ENCODE measurements around the gene PNP. TPM values are rescaled to one million over a fixed set of nuclear protein-coding genes. Genes with fewer than 3 reads are reported as not detected.

The PNP gene
- total and polyA plus RNA-seq, 2 of the 8 experiments (the other 6 are each of a cell fraction or from before 2014, with no cell fraction given), result 108 to 130 TPM

DNA sequence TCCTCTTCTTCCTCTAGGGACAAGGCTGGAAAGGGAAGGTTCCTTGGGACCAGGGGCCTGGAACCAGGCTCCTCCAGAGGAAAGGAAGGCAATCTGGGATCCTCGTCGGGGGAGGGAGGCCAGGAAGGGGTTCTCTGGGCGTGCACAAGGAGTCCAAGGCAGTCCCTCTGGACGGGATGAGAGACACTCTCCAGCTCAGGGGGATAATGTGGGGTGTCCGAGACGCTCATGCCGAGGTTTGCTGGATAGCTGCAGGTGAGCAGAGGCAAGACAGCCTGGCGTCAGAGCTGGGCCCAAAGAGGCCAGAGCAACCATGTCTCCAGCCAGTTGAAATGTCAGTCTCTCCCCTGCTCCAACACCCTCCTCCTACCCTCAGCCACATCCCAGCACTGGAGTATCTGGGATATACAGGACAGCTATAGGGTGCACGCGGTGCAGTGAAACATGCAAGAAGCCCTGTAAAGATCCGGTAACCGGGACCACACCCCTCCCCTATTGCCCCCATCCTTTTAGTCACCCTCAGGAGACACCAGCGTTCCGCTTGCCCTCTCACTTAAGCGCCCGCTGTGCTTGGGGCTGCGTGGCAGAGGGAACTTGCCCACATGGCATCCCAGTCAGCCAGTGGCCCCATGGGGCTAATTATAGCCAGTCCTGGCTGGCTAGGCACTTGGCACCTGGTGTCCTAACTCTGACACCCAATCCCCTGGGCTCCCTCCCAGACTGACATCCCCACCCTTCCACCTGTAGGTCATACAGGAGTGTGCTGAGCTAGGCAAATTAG, 33.4 kb upstream of the PNP start, which contains the start of gene KLHL33:
Gene KLHL33 (minus strand): TSS at position 585 of the 781 bp plus-strand sequence. CDS start 355 bp downstream, at position 230.
- Histone ChIP-seq H3K4me1 (replicated peaks in 1 of 4; ENCODE audit: control insufficient read depth in 3 of 4, insufficient read depth in 4 of 4, low read length in 3 of 4) (peaks cover 4 to 10% (median 9%) of the 10 kb centered on the region in 4 experiments; a peak in 6 of 7 replicates), H3K23ac (ENCODE audit: insufficient read length) (no peak within 1 kb of the TSS), H3K4me2 (ENCODE audit: insufficient read depth in 1 of 2, low read depth in 2 of 2, low read length in 2 of 2) (peak within 1 kb of the TSS; percentile 36 to 70), H3K18ac (ENCODE audit: extremely low read depth, low read length) (no peak within 1 kb of the TSS), H2AK5ac (ENCODE audit: low read depth, low read length) (no peak within 1 kb of the TSS), H2BK15ac (ENCODE audit: low read length) (peak within 1 kb of the TSS; percentile 77; the same call in 1 of the 2 replicates), H3K27ac (ENCODE audit: low read depth, low read length) (no peak within 1 kb of the TSS), H3K79me1 (ENCODE audit: low read depth, low read length) (no peaks in the 10 kb centered on the region), H2BK20ac (ENCODE audit: low read length) (no peak within 1 kb of the TSS), H2BK5ac (ENCODE audit: low read depth, low read length) (no peak within 1 kb of the TSS), H3K9ac (replicated peaks in 1 of 4; ENCODE audit: extremely low read depth in 1 of 4, low read depth in 3 of 4, low read length in 3 of 4) (0 out of 7 replicates have a peak within 1 kb of the TSS, but pooled peaks of 1 of the 4 experiments have one; percentile 10), H4K5ac (ENCODE audit: insufficient read length, low read depth, low read length) (no peak within 1 kb of the TSS), H3K4ac (replicated peaks; ENCODE audit: insufficient read length, low read depth, low read length) (peak within 1 kb of the TSS; percentile 69), H3K14ac (ENCODE audit: insufficient read length) (no peak within 1 kb of the TSS), H3K9me3 (ENCODE audit: insufficient read depth in 2 of 2, low read depth in 1 of 2, low read length in 1 of 2) (no peaks in the 10 kb centered on the region), H3K4me3 (ENCODE audit: extremely low read depth in 1 of 4, insufficient read depth in 2 of 4, low read depth in 3 of 4, low read length in 4 of 4) (peak within 1 kb of the TSS; percentile 21 to 61 (median 32); a peak in 7 of 8 replicates), H3K36me3 (ENCODE audit: control insufficient read depth in 2 of 4, insufficient read depth in 4 of 4, low read length in 3 of 4) (no peaks in the 10 kb centered on the region), H3K27me3 (replicated peaks in 1 of 4; ENCODE audit: control insufficient read depth in 3 of 4, extremely low read depth in 1 of 4, insufficient read depth in 3 of 4, low read length in 3 of 4) (peaks cover 0 to 20% (median 14%) of the 10 kb centered on the region in 4 experiments; a peak in 5 of 7 replicates), H3K79me2 (ENCODE audit: control insufficient read depth in 1 of 2, insufficient read depth in 2 of 2, low read length in 2 of 2) (no peaks in the 10 kb centered on the region), H2BK120ac (replicated peaks; ENCODE audit: low read depth, low read length) (no peak within 1 kb of the TSS), H4K91ac (replicated peaks; ENCODE audit: insufficient read length, low read length) (no peak within 1 kb of the TSS), H4K8ac (ENCODE audit: extremely low read depth, insufficient read depth, low read length) (peak within 1 kb of the TSS; percentile 41; the same call in 1 of the 2 replicates), H2BK12ac (ENCODE audit: low read depth, low read length) (no peak within 1 kb of the TSS), H3K23me2 (ENCODE audit: low read depth, low read length) (no peaks in the 10 kb centered on the region), H3K56ac (replicated peaks; ENCODE audit: insufficient read length, low read depth, low read length) (no peak within 1 kb of the TSS), H2AFZ (ENCODE audit: low read length) (peak within 1 kb of the TSS; percentile 37; the same call in 1 of the 2 replicates), H4K20me1 (replicated peaks in 1 of 2; ENCODE audit: control insufficient read depth in 1 of 2, insufficient read depth in 2 of 2, low read length in 2 of 2) (no peaks in the 10 kb centered on the region)
- ChIA-PET CTCF (ENCODE audit: partially characterized antibody) (interaction anchor here (0.5 to 3.2 kb wide), 4 partner anchors 19 to 36 kb away, joined by 3 to 17 read pairs (median 4); no protein-coding TSS in a partner anchor), POLR2A (ENCODE audit: partially characterized antibody) (interaction anchor here (0.8 to 6.0 kb wide), 5 partner anchors 12 to 34 kb away, joined by 3 to 54 read pairs (median 9); partner anchors contain the start of genes APEX1, OSGEP and PNP)
- 87% methylated on average over 14 of the region's 17 CpGs; no CpG with 5 or more reads in 1 of the 2 experiments for WGBS, 2 experiments (ENCODE audit: extremely low coverage in 1 of 2, insufficient coverage in 1 of 2, insufficient read length in 1 of 2, insufficient replicate concordance in 2 of 2, low coverage in 1 of 2, low lambda C conversion rate in 2 of 2, missing lambda C conversion rate in 1 of 2)
- FAIRE-seq (no peak), DNase-seq (ENCODE audit: low read depth in 1 of 2, low spot score in 2 of 2) (no peak)
